D341Med (cell line): ENCODE results near the gene POLR3E.
A peak's percentile ranks its signal among the peaks of the same experiment; 100 is the strongest.

Experiments
- DNase-seq: peaks from one replicate; pipeline ENCODE4 v3.0.0; 2012; ENCODE audit warnings: low spot score

Gene POLR3E

GRCh38 chr16:22297114-22297870 is at the start of gene POLR3E:
Gene POLR3E, plus strand, starts transcription at chr16:22297409. Its CDS starts 5,560 bp downstream, at chr16:22302969.
- DNase-seq, result peak; percentile 92

- DNase-seq, result no peak
These were observed 46.7 kb upstream of the POLR3E start for GRCh38 chr16:22250522-22250921.

GRCh38 chr16:22252317-22252716 is 44.9 kb upstream of the POLR3E start:
- no peak for DNase-seq

GRCh38 chr16:22253272-22253671 is 43.9 kb upstream of the POLR3E start:
- DNase-seq, result no peak

- DNase-seq, result no peak
These were observed 41.9 kb upstream of the POLR3E start for GRCh38 chr16:22255335-22255734.

GRCh38 chr16:22257440-22257839 is 39.8 kb upstream of the POLR3E start:
- no peak for DNase-seq

GRCh38 chr16:22260490-22260889 is 36.7 kb upstream of the POLR3E start:
- DNase-seq, result no peak

- DNase-seq, result no peak
These were observed 34.7 kb upstream of the POLR3E start for GRCh38 chr16:22262460-22262859.

- peak; percentile 79 for DNase-seq
These were observed 32.4 kb upstream of the POLR3E start for GRCh38 chr16:22264786-22265185.

GRCh38 chr16:22265351-22265750 is 31.9 kb upstream of the POLR3E start:
- no peak for DNase-seq

GRCh38 chr16:22266546-22266945 is 30.7 kb upstream of the POLR3E start:
- DNase-seq, result no peak

GRCh38 chr16:22267764-22268163 is 29.4 kb upstream of the POLR3E start:
- peak; percentile 76 for DNase-seq

- DNase-seq, result no peak
These were observed 26.7 kb upstream of the POLR3E start for GRCh38 chr16:22270525-22270924.

- no peak for DNase-seq
These were observed 24.1 kb upstream of the POLR3E start for GRCh38 chr16:22272870-22273650.

- no peak for DNase-seq
These were observed 22.3 kb upstream of the POLR3E start for GRCh38 chr16:22274916-22275315.

- peak; percentile 72 for DNase-seq
These were observed 18.6 kb upstream of the POLR3E start for GRCh38 chr16:22278441-22279230.

GRCh38 chr16:22282254-22282892 is 14.8 kb upstream of the POLR3E start:
- DNase-seq, result no peak

GRCh38 chr16:22284637-22285036 is 12.6 kb upstream of the POLR3E start:
- DNase-seq, result no peak

GRCh38 chr16:22285080-22285479 is 12.1 kb upstream of the POLR3E start:
- no peak for DNase-seq

GRCh38 chr16:22291020-22291419 is 6.2 kb upstream of the POLR3E start:
- no peak for DNase-seq

- no peak for DNase-seq
These were observed 5.3 kb upstream of the POLR3E start for GRCh38 chr16:22291860-22292318.

- no peak for DNase-seq
These were observed 4.9 kb upstream of the POLR3E start for GRCh38 chr16:22292320-22292719.
